A673 (cell line): ENCODE results near the gene ABHD1.
"Not testable (repeated sequence)": the region's sequence is repeated elsewhere in the genome, so short reads cannot be mapped to it uniquely, and the experiment has no call there.

ENCODE experiments used
- EZH2 ChIP-seq: fragments of 200-600 bp; sonication (generic); IDR thresholded peaks from 2 replicates; pipeline ENCODE4 v1.6.1; 2017; ENCODE audit warnings: borderline replicate concordance, low read depth, mild to moderate bottlenecking, mixed read lengths, antibody characterized with exemption, low read length; ENCODE audit not compliant: poor library complexity, severe bottlenecking
- TF ChIP-seq, protein P1 (sequence below): fragments of 300-800, 200-600 bp; sonication (generic); conservative IDR thresholded peaks from 2 replicates; pipeline ENCODE4 v1.5.1; 2017; ENCODE audit warnings: low read depth, mild to moderate bottlenecking, antibody characterized with exemption, low read length, moderate library complexity, mixed read lengths

DNA sequence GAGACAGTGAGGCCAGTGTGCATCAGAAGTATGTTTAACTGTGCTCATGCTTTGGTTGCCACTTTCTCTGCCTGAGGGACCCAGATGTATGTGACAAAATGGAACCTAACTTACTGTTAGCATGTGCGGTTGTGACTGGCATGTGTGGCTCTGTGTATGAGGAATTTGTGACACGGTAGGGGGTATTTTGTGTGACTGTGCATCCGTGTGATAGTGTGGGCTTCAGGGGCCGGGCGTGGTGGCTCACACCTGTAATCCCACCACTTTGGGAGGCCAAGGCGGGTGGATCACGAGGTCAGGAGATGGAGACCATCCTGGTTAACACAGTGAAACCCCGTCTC is 4.3 kb upstream of the ABHD1 start:
- not testable (repeated sequence) for TF ChIP-seq EZH2
- TF ChIP-seq, protein P1, sequence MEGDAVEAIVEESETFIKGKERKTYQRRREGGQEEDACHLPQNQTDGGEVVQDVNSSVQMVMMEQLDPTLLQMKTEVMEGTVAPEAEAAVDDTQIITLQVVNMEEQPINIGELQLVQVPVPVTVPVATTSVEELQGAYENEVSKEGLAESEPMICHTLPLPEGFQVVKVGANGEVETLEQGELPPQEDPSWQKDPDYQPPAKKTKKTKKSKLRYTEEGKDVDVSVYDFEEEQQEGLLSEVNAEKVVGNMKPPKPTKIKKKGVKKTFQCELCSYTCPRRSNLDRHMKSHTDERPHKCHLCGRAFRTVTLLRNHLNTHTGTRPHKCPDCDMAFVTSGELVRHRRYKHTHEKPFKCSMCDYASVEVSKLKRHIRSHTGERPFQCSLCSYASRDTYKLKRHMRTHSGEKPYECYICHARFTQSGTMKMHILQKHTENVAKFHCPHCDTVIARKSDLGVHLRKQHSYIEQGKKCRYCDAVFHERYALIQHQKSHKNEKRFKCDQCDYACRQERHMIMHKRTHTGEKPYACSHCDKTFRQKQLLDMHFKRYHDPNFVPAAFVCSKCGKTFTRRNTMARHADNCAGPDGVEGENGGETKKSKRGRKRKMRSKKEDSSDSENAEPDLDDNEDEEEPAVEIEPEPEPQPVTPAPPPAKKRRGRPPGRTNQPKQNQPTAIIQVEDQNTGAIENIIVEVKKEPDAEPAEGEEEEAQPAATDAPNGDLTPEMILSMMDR: not testable (repeated sequence)
